Measurements from ENCODE around the gene CD1E. TPM values are rescaled to one million over a fixed set of nuclear protein-coding genes. Genes with fewer than 3 reads are reported as not detected.

CD1E gene
- total RNA-seq (not detected), polyA plus RNA-seq (not detected)
- long read RNA-seq, donor 1 = 0 reads
- long read RNA-seq, donor 2 = 0 reads

- no peaks in the 10 kb centered on the region for H3K4me1 ChIP-seq (ENCODE audit: control insufficient read depth in 1 of 2, insufficient read depth in 2 of 2, low read length in 2 of 2)
- intact Hi-C loops (cut with DNase I) = no loop called here
- ATAC-seq (ENCODE audit: low FRiP score) (no peak), DNase-seq (no peak)
- H3K9me3 ChIP-seq (ENCODE audit: control insufficient read depth, low read length) = no peaks in the 10 kb centered on the region
- no peaks in the 10 kb centered on the region for H3K27me3 ChIP-seq (ENCODE audit: control insufficient read depth in 1 of 2, insufficient read depth in 2 of 2, low read length in 1 of 2)
- no peak within 1 kb of the TSS for H3K4me3 ChIP-seq (ENCODE audit: low read length in 2 of 2)
- WGBS, 2 donors = 48 to 50% methylated on average over 6 of the region's 6 CpGs
- no peaks in the 10 kb centered on the region for H3K36me3 ChIP-seq (ENCODE audit: control insufficient read depth in 1 of 2, insufficient read depth in 2 of 2, low read length in 1 of 2)
- no peak within 1 kb of the TSS for H3K27ac ChIP-seq (ENCODE audit: low read depth in 1 of 2, low read length in 2 of 2)
These were observed at the start of gene CD1E for GRCh38 chr1:158353303-158354075. CD1E (plus strand) TSS chr1:158353894; CDS start chr1:158353989, 95 bp downstream.

GRCh38 chr1:158310623-158311022, 43.1 kb upstream of the CD1E start:
- H3K4me1 ChIP-seq (ENCODE audit: control insufficient read depth in 1 of 2, insufficient read depth in 2 of 2, low read length in 2 of 2) = no peaks in the 10 kb centered on the region
- 78 to 80% methylated on average over 1 of the region's 1 CpG for WGBS, 2 donors
- no peak overlapping the region for H3K27ac ChIP-seq (ENCODE audit: low read depth in 1 of 2, low read length in 2 of 2)
- ATAC-seq (ENCODE audit: low FRiP score) (no peak), DNase-seq (no peak)
- H3K4me3 ChIP-seq (ENCODE audit: low read length in 2 of 2) = no peak overlapping the region
- no peaks in the 10 kb centered on the region for H3K36me3 ChIP-seq (ENCODE audit: control insufficient read depth in 1 of 2, insufficient read depth in 2 of 2, low read length in 1 of 2)
- H3K27me3 ChIP-seq (ENCODE audit: control insufficient read depth in 1 of 2, insufficient read depth in 2 of 2, low read length in 1 of 2) = no peaks in the 10 kb centered on the region
- intact Hi-C loops (cut with DNase I) = no loop called here
- H3K9me3 ChIP-seq (ENCODE audit: control insufficient read depth, low read length) = no peaks in the 10 kb centered on the region

- intact Hi-C loops (cut with DNase I) = no loop called here
- Histone ChIP-seq H3K27me3 (ENCODE audit: control insufficient read depth in 1 of 2, insufficient read depth in 2 of 2, low read length in 1 of 2) (no peaks in the 10 kb centered on the region), H3K27ac (ENCODE audit: low read depth in 1 of 2, low read length in 2 of 2) (no peak overlapping the region), H3K4me3 (ENCODE audit: low read length in 2 of 2) (no peak overlapping the region), H3K4me1 (ENCODE audit: control insufficient read depth in 1 of 2, insufficient read depth in 2 of 2, low read length in 2 of 2) (no peaks in the 10 kb centered on the region), H3K9me3 (ENCODE audit: control insufficient read depth, low read length) (no peaks in the 10 kb centered on the region), H3K36me3 (ENCODE audit: control insufficient read depth in 1 of 2, insufficient read depth in 2 of 2, low read length in 1 of 2) (no peaks in the 10 kb centered on the region)
- ATAC-seq (ENCODE audit: low FRiP score) (no peak), DNase-seq (no peak)
- 79 to 81% methylated on average over 2 of the region's 2 CpGs for WGBS, 2 donors
These were observed 42.6 kb upstream of the CD1E start for GRCh38 chr1:158311066-158311465.

GRCh38 chr1:158323866-158324265, 29.8 kb upstream of the CD1E start:
- Histone ChIP-seq H3K27ac (ENCODE audit: low read depth in 1 of 2, low read length in 2 of 2) (no peak overlapping the region), H3K4me3 (ENCODE audit: low read length in 2 of 2) (no peak overlapping the region), H3K4me1 (ENCODE audit: control insufficient read depth in 1 of 2, insufficient read depth in 2 of 2, low read length in 2 of 2) (no peaks in the 10 kb centered on the region), H3K9me3 (ENCODE audit: control insufficient read depth, low read length) (no peaks in the 10 kb centered on the region), H3K36me3 (ENCODE audit: control insufficient read depth in 1 of 2, insufficient read depth in 2 of 2, low read length in 1 of 2) (peaks cover 0 to 3% of the 10 kb centered on the region in 2 donors), H3K27me3 (ENCODE audit: control insufficient read depth in 1 of 2, insufficient read depth in 2 of 2, low read length in 1 of 2) (no peaks in the 10 kb centered on the region)
- ATAC-seq (ENCODE audit: low FRiP score) = no peak
- WGBS, 2 donors = 35 to 38% methylated on average over 1 of the region's 1 CpG
- intact Hi-C loops (cut with DNase I) = no loop called here
- no peak for DNase-seq

- DNase-seq (no peak), ATAC-seq (ENCODE audit: low FRiP score) (no peak)
- Histone ChIP-seq H3K4me3 (ENCODE audit: low read length in 2 of 2) (no peak overlapping the region), H3K4me1 (ENCODE audit: control insufficient read depth in 1 of 2, insufficient read depth in 2 of 2, low read length in 2 of 2) (no peaks in the 10 kb centered on the region), H3K27me3 (ENCODE audit: control insufficient read depth in 1 of 2, insufficient read depth in 2 of 2, low read length in 1 of 2) (no peaks in the 10 kb centered on the region), H3K36me3 (ENCODE audit: control insufficient read depth in 1 of 2, insufficient read depth in 2 of 2, low read length in 1 of 2) (peaks cover 0 to 3% of the 10 kb centered on the region in 2 donors), H3K9me3 (ENCODE audit: control insufficient read depth, low read length) (no peaks in the 10 kb centered on the region), H3K27ac (ENCODE audit: low read depth in 1 of 2, low read length in 2 of 2) (no peak overlapping the region)
- WGBS, 2 donors = 88 to 91% methylated on average over 4 of the region's 4 CpGs
- intact Hi-C loops (cut with DNase I) = no loop called here
These were observed 29.3 kb upstream of the CD1E start for GRCh38 chr1:158324395-158324794.

GRCh38 chr1:158327481-158327880, 26.2 kb upstream of the CD1E start:
- Histone ChIP-seq H3K27ac (ENCODE audit: low read depth in 1 of 2, low read length in 2 of 2) (no peak overlapping the region), H3K36me3 (ENCODE audit: control insufficient read depth in 1 of 2, insufficient read depth in 2 of 2, low read length in 1 of 2) (peaks cover 0 to 2% of the 10 kb centered on the region in 2 donors), H3K4me3 (ENCODE audit: low read length in 2 of 2) (no peak overlapping the region), H3K9me3 (ENCODE audit: control insufficient read depth, low read length) (no peaks in the 10 kb centered on the region), H3K4me1 (ENCODE audit: control insufficient read depth in 1 of 2, insufficient read depth in 2 of 2, low read length in 2 of 2) (no peaks in the 10 kb centered on the region), H3K27me3 (ENCODE audit: control insufficient read depth in 1 of 2, insufficient read depth in 2 of 2, low read length in 1 of 2) (no peaks in the 10 kb centered on the region)
- DNase-seq (no peak), ATAC-seq (ENCODE audit: low FRiP score) (no peak)
- intact Hi-C loops (cut with DNase I) = no loop called here

GRCh38 chr1:158328426-158328825, 25.3 kb upstream of the CD1E start:
- H3K9me3 ChIP-seq (ENCODE audit: control insufficient read depth, low read length) = no peaks in the 10 kb centered on the region
- H3K27me3 ChIP-seq (ENCODE audit: control insufficient read depth in 1 of 2, insufficient read depth in 2 of 2, low read length in 1 of 2) = no peaks in the 10 kb centered on the region
- H3K27ac ChIP-seq (ENCODE audit: low read depth in 1 of 2, low read length in 2 of 2) = no peak overlapping the region
- no peaks in the 10 kb centered on the region for H3K36me3 ChIP-seq (ENCODE audit: control insufficient read depth in 1 of 2, insufficient read depth in 2 of 2, low read length in 1 of 2)
- no peak for ATAC-seq (ENCODE audit: low FRiP score)
- 88 to 91% methylated on average over 3 of the region's 3 CpGs for WGBS, 2 donors
- no peak for DNase-seq
- intact Hi-C loops (cut with DNase I) = no loop called here
- no peaks in the 10 kb centered on the region for H3K4me1 ChIP-seq (ENCODE audit: control insufficient read depth in 1 of 2, insufficient read depth in 2 of 2, low read length in 2 of 2)
- no peak overlapping the region for H3K4me3 ChIP-seq (ENCODE audit: low read length in 2 of 2)

GRCh38 chr1:158329300-158329699, 24.4 kb upstream of the CD1E start:
- 93% methylated on average over 7 of the region's 7 CpGs for WGBS, 2 donors
- Histone ChIP-seq H3K4me3 (ENCODE audit: low read length in 2 of 2) (no peak overlapping the region), H3K9me3 (ENCODE audit: control insufficient read depth, low read length) (no peaks in the 10 kb centered on the region), H3K27me3 (ENCODE audit: control insufficient read depth in 1 of 2, insufficient read depth in 2 of 2, low read length in 1 of 2) (no peaks in the 10 kb centered on the region), H3K4me1 (ENCODE audit: control insufficient read depth in 1 of 2, insufficient read depth in 2 of 2, low read length in 2 of 2) (no peaks in the 10 kb centered on the region), H3K36me3 (ENCODE audit: control insufficient read depth in 1 of 2, insufficient read depth in 2 of 2, low read length in 1 of 2) (no peaks in the 10 kb centered on the region), H3K27ac (ENCODE audit: low read depth in 1 of 2, low read length in 2 of 2) (no peak overlapping the region)
- intact Hi-C loops (cut with DNase I) = no loop called here
- ATAC-seq (ENCODE audit: low FRiP score) (no peak), DNase-seq (peak in 1 of 2 donors; percentile 52)

GRCh38 chr1:158329733-158330132, 24.0 kb upstream of the CD1E start:
- H3K27ac ChIP-seq (ENCODE audit: low read depth in 1 of 2, low read length in 2 of 2) = no peak overlapping the region
- WGBS, 2 donors = 84 to 88% methylated on average over 3 of the region's 3 CpGs
- H3K27me3 ChIP-seq (ENCODE audit: control insufficient read depth in 1 of 2, insufficient read depth in 2 of 2, low read length in 1 of 2) = no peaks in the 10 kb centered on the region
- ATAC-seq (ENCODE audit: low FRiP score) (no peak), DNase-seq (no peak)
- H3K4me3 ChIP-seq (ENCODE audit: low read length in 2 of 2) = no peak overlapping the region
- H3K9me3 ChIP-seq (ENCODE audit: control insufficient read depth, low read length) = no peaks in the 10 kb centered on the region
- no peaks in the 10 kb centered on the region for H3K4me1 ChIP-seq (ENCODE audit: control insufficient read depth in 1 of 2, insufficient read depth in 2 of 2, low read length in 2 of 2)
- intact Hi-C loops (cut with DNase I) = no loop called here
- H3K36me3 ChIP-seq (ENCODE audit: control insufficient read depth in 1 of 2, insufficient read depth in 2 of 2, low read length in 1 of 2) = no peaks in the 10 kb centered on the region

Data from aorta (tissue), 5 donors.